Fibroblast of lung (primary cell): Measurements from ENCODE around the gene FBXL12. TPM values are rescaled to one million over a fixed set of nuclear protein-coding genes. Genes with fewer than 3 reads are reported as not detected.
"Not testable (repeated sequence)": the region's sequence is repeated elsewhere in the genome, so short reads cannot be mapped to it uniquely, and the experiment has no call there.

Source experiments
- DNase-seq, 2 donors: peaks; one replicate each; pipeline versions ENCODE4 v3.0.0 to v3.0.0-alpha.2; 2010; ENCODE audit warnings: low read depth in 2 of 2
- H2AFZ ChIP-seq: 2 replicates; pipeline ENCODE4 v1.5.1; 2012; ENCODE audit warnings: low read length, control low read depth, inconsistent platforms
- H3K27ac ChIP-seq: 2 replicates; pipeline ENCODE4 v1.5.1; 2011; ENCODE audit warnings: low read length, control low read depth; ENCODE audit not compliant: insufficient read depth
- H3K27me3 ChIP-seq: 2 replicates; pipeline ENCODE4 v1.5.1; 2011; ENCODE audit warnings: mild to moderate bottlenecking, low read length; ENCODE audit not compliant: control insufficient read depth, insufficient read depth
- H3K36me3 ChIP-seq: 2 replicates; pipeline ENCODE4 v1.5.1; 2011; ENCODE audit warnings: low read length; ENCODE audit not compliant: control insufficient read depth, insufficient read depth
- H3K4me1 ChIP-seq: 2 replicates; pipeline ENCODE4 v1.5.1; 2011; ENCODE audit warnings: low read length; ENCODE audit not compliant: control insufficient read depth, insufficient read depth; ENCODE audit errors: extremely low read depth
- H3K4me2 ChIP-seq: 2 replicates; pipeline ENCODE4 v1.5.1; 2011; ENCODE audit warnings: low read length, control low read depth; ENCODE audit not compliant: insufficient read depth; ENCODE audit errors: extremely low read depth
- H3K4me3 ChIP-seq, 4 experiments: fragments of 200-600 bp in 1 of 4; sonication (generic) in 1 of 4; replicated peaks in 1 of 4; 2 replicates each; pipeline ENCODE4 v1.5.1; 2011 to 2016; ENCODE audit warnings: low read length in 4 of 4, low read depth in 3 of 4, mild to moderate bottlenecking in 3 of 4, control low read depth in 2 of 4, inconsistent platforms in 1 of 4, mixed read lengths in 1 of 4; ENCODE audit not compliant: insufficient read depth in 1 of 4; ENCODE audit errors: control extremely low read depth in 1 of 4
- H3K79me2 ChIP-seq: 2 replicates; pipeline ENCODE4 v1.5.1; 2012; ENCODE audit warnings: mild to moderate bottlenecking, low read length, inconsistent platforms; ENCODE audit not compliant: control insufficient read depth, insufficient read depth
- H3K9ac ChIP-seq: 2 replicates; pipeline ENCODE4 v1.5.1; 2011; ENCODE audit warnings: mild to moderate bottlenecking, low read length, control low read depth; ENCODE audit not compliant: insufficient read depth
- H3K9me3 ChIP-seq: 2 replicates; pipeline ENCODE4 v1.5.1; 2012; ENCODE audit warnings: low read depth, low read length; ENCODE audit not compliant: control insufficient read depth, insufficient read depth
- H4K20me1 ChIP-seq: 2 replicates; pipeline ENCODE4 v1.5.1; 2011; ENCODE audit warnings: low read length; ENCODE audit not compliant: control insufficient read depth, insufficient read depth; ENCODE audit errors: extremely low read depth
- EZH2 ChIP-seq: IDR thresholded peaks from 2 replicates; pipeline ENCODE4 v1.5.1; 2012; ENCODE audit warnings: low read length, control low read depth, mild to moderate bottlenecking; ENCODE audit errors: missing control alignments
- polyA plus RNA-seq, 2 donors: library from polyadenylated mRNA; depleted of rRNA in 1 of 2; stranded (reverse) in 1 of 2; unstranded in 1 of 2; fragments of >200 nt; gene quantifications; 2 replicates each; pipeline ENCODE4 v1.2.1, GENCODE V29; 2011 to 2012; ENCODE audit warnings: missing spikeins in 1 of 2
- total RNA-seq: library from RNA; depleted of rRNA; stranded (reverse); fragments of >200 nt; gene quantifications from 2 replicates; pipeline ENCODE4 v1.2.1, GENCODE V29; 2014
- TF ChIP-seq, protein P1 (sequence below), 2 donors: IDR thresholded peaks in 1 of 2; conservative IDR thresholded peaks in 1 of 2; 1 replicate in 1 of 2; 2 replicates in 1 of 2; pipeline ENCODE4 v1.5.1; 2011 to 2012; ENCODE audit warnings: low read length in 2 of 2, control low read depth in 1 of 2, inconsistent platforms in 1 of 2, low read depth in 1 of 2, mild to moderate bottlenecking in 1 of 2

FBXL12 gene
- total and polyA plus RNA-seq, 2 donors (not counting 1 experiment from before 2014, with no cell fraction given): 20.7 to 23.1 TPM

DNA sequence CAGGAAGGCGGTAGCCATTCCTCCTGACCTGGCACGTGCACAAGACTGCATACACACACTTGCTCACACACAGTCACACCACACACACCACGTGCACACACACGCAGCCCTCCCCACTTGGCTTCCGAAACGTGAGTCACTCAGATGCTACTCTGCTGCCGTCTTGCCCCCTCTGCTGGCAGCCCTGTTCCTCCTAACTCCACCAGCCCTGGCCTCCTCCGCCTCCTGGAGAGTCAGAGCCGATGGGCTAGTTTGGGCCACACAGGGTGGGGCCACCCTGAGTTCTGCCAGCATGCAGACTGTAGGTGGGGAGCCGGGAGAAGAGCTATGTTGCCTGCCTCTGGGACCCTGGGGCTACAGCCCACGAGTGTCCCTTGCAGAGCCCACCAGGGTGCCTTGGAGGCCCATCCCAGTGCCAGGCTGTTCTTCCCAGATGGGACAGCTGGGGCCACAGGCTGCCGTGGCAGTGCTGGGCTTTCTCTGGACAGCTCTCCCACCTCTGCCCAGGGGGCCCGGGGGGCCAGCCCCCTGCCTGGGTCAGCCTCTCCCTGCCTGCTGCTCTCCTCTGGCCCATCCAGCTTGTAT, 28.3 kb upstream of the FBXL12 start:
- peaks cover 1% of the 10 kb centered on the region for H3K79me2 ChIP-seq
- no peaks in the 10 kb centered on the region for H4K20me1 ChIP-seq
- H3K36me3 ChIP-seq: peaks cover 10% of the 10 kb centered on the region
- H3K4me3 ChIP-seq: no peak overlapping the region
- no peak overlapping the region for H2AFZ ChIP-seq
- no peaks in the 10 kb centered on the region for H3K9me3 ChIP-seq
- peak; percentile 91 to 95 for DNase-seq
- H3K27me3 ChIP-seq: no peaks in the 10 kb centered on the region
- TF ChIP-seq, protein P1, sequence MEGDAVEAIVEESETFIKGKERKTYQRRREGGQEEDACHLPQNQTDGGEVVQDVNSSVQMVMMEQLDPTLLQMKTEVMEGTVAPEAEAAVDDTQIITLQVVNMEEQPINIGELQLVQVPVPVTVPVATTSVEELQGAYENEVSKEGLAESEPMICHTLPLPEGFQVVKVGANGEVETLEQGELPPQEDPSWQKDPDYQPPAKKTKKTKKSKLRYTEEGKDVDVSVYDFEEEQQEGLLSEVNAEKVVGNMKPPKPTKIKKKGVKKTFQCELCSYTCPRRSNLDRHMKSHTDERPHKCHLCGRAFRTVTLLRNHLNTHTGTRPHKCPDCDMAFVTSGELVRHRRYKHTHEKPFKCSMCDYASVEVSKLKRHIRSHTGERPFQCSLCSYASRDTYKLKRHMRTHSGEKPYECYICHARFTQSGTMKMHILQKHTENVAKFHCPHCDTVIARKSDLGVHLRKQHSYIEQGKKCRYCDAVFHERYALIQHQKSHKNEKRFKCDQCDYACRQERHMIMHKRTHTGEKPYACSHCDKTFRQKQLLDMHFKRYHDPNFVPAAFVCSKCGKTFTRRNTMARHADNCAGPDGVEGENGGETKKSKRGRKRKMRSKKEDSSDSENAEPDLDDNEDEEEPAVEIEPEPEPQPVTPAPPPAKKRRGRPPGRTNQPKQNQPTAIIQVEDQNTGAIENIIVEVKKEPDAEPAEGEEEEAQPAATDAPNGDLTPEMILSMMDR (conservative IDR thresholded peaks at IDR 0.05 in 1 of 2, IDR thresholded peaks at IDR 0.05 in 1 of 2; ENCODE audit: low read depth in 1 of 2, low read length in 2 of 2): peak; percentile 74 to 88
- no peak for TF ChIP-seq EZH2
- peaks cover 8% of the 10 kb centered on the region for H3K4me1 ChIP-seq
- peak overlapping the region; percentile 77 for H3K27ac ChIP-seq
- no peak overlapping the region for H3K4me2 ChIP-seq
- peak overlapping the region; percentile 13 for H3K9ac ChIP-seq

DNA sequence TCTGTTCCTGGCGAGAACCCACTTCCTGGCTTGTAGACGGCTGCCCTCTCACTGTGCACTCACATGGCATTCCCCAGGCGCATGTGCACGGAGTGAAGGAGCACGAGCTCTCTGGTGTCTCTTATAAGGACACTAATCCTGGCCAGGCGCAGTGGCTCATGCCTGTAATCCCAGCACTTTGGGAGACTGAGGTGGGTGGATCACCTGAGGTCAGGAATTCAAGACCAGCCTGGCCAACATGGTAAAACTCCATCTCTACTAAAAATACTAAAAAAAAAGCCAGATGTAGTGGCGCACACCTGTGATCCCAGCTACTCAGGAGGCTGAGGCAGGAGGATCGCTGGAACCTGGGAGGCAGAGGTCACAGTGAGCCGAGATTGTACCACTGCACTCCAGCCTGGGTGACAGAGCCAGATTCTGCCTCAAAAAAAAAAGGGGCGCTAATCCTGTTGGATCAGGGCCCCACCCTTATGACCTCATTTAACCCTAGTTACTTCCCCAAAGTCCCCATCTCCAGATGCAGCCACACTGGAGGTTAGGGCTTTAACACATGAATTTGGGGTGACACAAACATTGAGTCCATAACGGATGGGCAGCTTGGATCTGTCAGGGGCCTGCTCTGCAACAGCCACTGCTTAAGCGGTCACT, 24.9 kb upstream of the FBXL12 start:
- H3K27ac ChIP-seq, H3K9ac ChIP-seq, H2AFZ ChIP-seq, H4K20me1 ChIP-seq, H3K4me3 ChIP-seq, DNase-seq, H3K27me3 ChIP-seq, H3K79me2 ChIP-seq, H3K9me3 ChIP-seq, H3K4me2 ChIP-seq, H3K4me1 ChIP-seq: not testable (repeated sequence)
- H3K36me3 ChIP-seq: peaks cover 21% of the 10 kb centered on the region

- Histone ChIP-seq H3K9ac (no peak overlapping the region), H3K79me2 (peaks cover 1% of the 10 kb centered on the region), H3K27ac (no peak overlapping the region), H3K4me2 (no peak overlapping the region), H3K9me3 (no peaks in the 10 kb centered on the region), H4K20me1 (no peaks in the 10 kb centered on the region), H3K4me1 (peaks cover 8% of the 10 kb centered on the region), H3K27me3 (no peaks in the 10 kb centered on the region), H2AFZ (no peak overlapping the region), H3K4me3 (no peak overlapping the region), H3K36me3 (peaks cover 18% of the 10 kb centered on the region)
- no peak for DNase-seq
- TF ChIP-seq, protein P1 (conservative IDR thresholded peaks at IDR 0.05 in 1 of 2, IDR thresholded peaks at IDR 0.05 in 1 of 2; ENCODE audit: low read depth in 1 of 2, low read length in 2 of 2): no peak
- no peak for TF ChIP-seq EZH2
Measured at GRCh38 chr19:9842834-9843625, 24.2 kb upstream of the FBXL12 start.
